Esophagus (tissue), 2 donors: ENCODE measurements around the gene COMMD7. TPM values are rescaled to one million over a fixed set of nuclear protein-coding genes. Genes with fewer than 3 reads are reported as not detected.
A peak's percentile ranks its signal among the peaks of the same experiment; 100 is the strongest.

Source experiments
- H3K27ac ChIP-seq, 2 donors: one replicate each; pipeline ENCODE4 v1.5.1; 2013; ENCODE audit warnings: low read depth in 2 of 2, mild to moderate bottlenecking in 2 of 2, inconsistent platforms in 1 of 2, low read length in 1 of 2, moderate library complexity in 1 of 2
- H3K27me3 ChIP-seq, 2 donors: one replicate each; pipeline ENCODE4 v1.6.1; 2013; ENCODE audit warnings: low read length in 2 of 2, control low read depth in 1 of 2, mild to moderate bottlenecking in 1 of 2; ENCODE audit not compliant: insufficient read depth in 2 of 2, control insufficient read depth in 1 of 2
- H3K36me3 ChIP-seq, 2 donors: one replicate each; pipeline ENCODE4 v1.6.1; 2013; ENCODE audit warnings: low read length in 1 of 2; ENCODE audit not compliant: control insufficient read depth in 2 of 2, insufficient read depth in 2 of 2
- H3K4me1 ChIP-seq, 2 donors: one replicate each; pipeline ENCODE4 v1.6.1; 2013; ENCODE audit warnings: low read length in 1 of 2; ENCODE audit not compliant: control insufficient read depth in 2 of 2, insufficient read depth in 2 of 2
- H3K4me3 ChIP-seq, 2 donors: one replicate each; pipeline ENCODE4 v1.5.1; 2013; ENCODE audit warnings: low read length in 2 of 2, mild to moderate bottlenecking in 2 of 2, low read depth in 1 of 2, moderate library complexity in 1 of 2
- H3K9me3 ChIP-seq, 2 donors: one replicate each; pipeline ENCODE4 v1.6.1; 2013; ENCODE audit warnings: mild to moderate bottlenecking in 2 of 2, low read depth in 1 of 2, low read length in 1 of 2, moderate library complexity in 1 of 2; ENCODE audit not compliant: control insufficient read depth in 2 of 2, insufficient read depth in 1 of 2
- WGBS, 2 donors: extraction: QIAGEN DNeasy Blood & Tissue Kit; methylation state at CpG; one replicate each; pipeline ENCODE4 v1.1.7; 2013; 5-methylcytosine and 5-hydroxymethylcytosine counted together
- polyA plus RNA-seq, 2 donors: library from polyadenylated mRNA; stranded (reverse); fragments of 200-250 nt; gene quantifications; one replicate each; pipeline ENCODE4 v1.2.3, GENCODE V29; 2013
- donor health status: healthy with polysubstance abuse.
- donor health status: Bipolar disorder and iron deficiency.

Gene COMMD7
- polyA plus RNA-seq = 10 to 100 TPM; 13.0 to 20.9 TPM

GRCh38 chr20:32743237-32744112, at the start of gene COMMD7:
Gene COMMD7 (minus strand): TSS chr20:32743467. CDS start chr20:32743391, 76 bp downstream.
- H3K27ac ChIP-seq = peak within 1 kb of the TSS; percentile 81 to 83
- peak within 1 kb of the TSS; percentile 70 to 84 for H3K4me3 ChIP-seq
- peaks cover 0 to 5% of the 10 kb centered on the region in 2 donors for H3K4me1 ChIP-seq
- H3K27me3 ChIP-seq = no peaks in the 10 kb centered on the region
- H3K36me3 ChIP-seq = no peaks in the 10 kb centered on the region
- no peaks in the 10 kb centered on the region for H3K9me3 ChIP-seq
- 1% methylated on average over 61 to 64 of the region's 64 CpGs for WGBS, 2 donors

DNA sequence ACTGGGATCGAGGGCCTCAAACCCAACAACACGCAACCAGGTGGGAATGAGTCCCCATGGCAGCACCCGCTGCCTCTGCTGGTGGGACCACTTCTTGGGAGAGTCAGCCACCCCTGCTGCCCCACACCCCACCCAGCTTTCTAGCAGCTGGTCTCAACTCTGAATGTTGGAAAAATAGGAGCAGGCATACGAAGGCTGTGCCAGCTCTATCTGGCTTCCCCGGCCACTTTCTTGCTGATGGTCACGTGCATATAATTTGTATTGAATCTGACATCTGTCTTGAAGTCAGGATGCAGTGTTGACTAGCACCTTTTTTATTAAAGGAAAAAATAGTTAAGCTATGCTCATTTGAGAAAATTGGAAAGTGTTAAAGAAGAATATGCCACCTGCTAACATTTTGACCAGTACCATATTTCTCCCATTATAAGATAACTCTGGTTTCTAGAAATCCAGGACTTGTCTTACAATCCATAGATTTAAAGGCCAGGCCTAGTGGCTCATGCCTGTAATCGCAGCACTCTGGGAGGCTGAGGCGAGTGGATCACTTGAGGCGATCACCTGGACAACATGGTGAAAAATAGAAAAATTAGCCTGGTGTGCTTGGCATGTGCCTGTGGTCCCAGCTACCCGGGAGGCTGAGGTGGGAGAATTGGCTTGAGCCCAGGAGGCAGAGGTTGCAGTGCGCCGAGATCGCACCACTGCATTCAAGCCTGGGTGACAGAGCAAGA, 49.6 kb upstream of the COMMD7 start:
- no peaks in the 10 kb centered on the region for H3K9me3 ChIP-seq
- H3K27me3 ChIP-seq = no peaks in the 10 kb centered on the region
- peaks cover 2 to 4% of the 10 kb centered on the region in 2 donors for H3K4me1 ChIP-seq
- H3K36me3 ChIP-seq = no peaks in the 10 kb centered on the region
- WGBS, 2 donors = 81 to 83% methylated on average over 13 of the region's 13 CpGs
- H3K27ac ChIP-seq = no peak overlapping the region
- H3K4me3 ChIP-seq = no peak overlapping the region

DNA sequence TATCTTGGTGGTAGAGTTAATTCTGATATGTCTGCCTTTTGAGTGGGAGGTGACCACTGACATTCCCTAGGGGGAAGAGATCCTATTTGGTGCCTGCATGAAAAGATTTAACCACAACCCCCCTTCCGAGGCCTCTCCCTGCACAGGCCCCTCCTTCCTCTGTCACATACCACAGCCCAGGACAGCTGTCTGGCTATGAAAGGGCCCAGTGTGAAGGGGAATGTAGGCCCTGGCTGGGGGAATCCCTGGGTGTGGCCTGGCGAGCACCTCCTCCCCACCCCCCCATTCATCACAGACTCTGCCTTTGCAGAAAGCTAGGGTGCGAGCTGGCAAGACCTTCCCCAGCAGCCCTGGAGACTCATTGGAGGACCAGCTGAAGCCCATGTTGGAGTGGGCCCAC, 49.0 kb upstream of the COMMD7 start:
- H3K4me1 ChIP-seq = peaks cover 2 to 4% of the 10 kb centered on the region in 2 donors
- no peaks in the 10 kb centered on the region for H3K36me3 ChIP-seq
- no peaks in the 10 kb centered on the region for H3K9me3 ChIP-seq
- no peaks in the 10 kb centered on the region for H3K27me3 ChIP-seq
- H3K27ac ChIP-seq = no peak overlapping the region
- 55% methylated on average over 3 of the region's 3 CpGs for WGBS, 2 donors
- no peak overlapping the region for H3K4me3 ChIP-seq

DNA sequence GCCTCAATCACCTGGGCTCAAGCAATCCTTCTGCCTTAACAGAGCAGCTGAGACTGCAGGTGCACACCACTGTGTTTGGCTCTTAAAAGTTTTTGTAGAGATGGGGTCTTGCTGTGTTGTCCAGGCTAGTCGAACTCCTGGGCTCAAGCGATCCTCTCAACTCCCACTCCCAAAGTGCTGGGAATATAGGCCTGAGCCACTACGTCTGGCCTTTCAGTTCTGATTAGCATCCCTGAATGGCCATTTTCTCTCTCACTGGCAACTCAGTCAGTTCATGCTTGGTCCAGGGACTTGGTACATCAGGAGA, 47.4 kb upstream of the COMMD7 start:
- Histone ChIP-seq H3K36me3 (no peaks in the 10 kb centered on the region), H3K4me3 (no peak overlapping the region), H3K4me1 (no peaks in the 10 kb centered on the region), H3K9me3 (no peaks in the 10 kb centered on the region), H3K27ac (no peak overlapping the region), H3K27me3 (no peaks in the 10 kb centered on the region)
- WGBS, 2 donors = 90 to 95% methylated on average over 3 of the region's 3 CpGs

DNA sequence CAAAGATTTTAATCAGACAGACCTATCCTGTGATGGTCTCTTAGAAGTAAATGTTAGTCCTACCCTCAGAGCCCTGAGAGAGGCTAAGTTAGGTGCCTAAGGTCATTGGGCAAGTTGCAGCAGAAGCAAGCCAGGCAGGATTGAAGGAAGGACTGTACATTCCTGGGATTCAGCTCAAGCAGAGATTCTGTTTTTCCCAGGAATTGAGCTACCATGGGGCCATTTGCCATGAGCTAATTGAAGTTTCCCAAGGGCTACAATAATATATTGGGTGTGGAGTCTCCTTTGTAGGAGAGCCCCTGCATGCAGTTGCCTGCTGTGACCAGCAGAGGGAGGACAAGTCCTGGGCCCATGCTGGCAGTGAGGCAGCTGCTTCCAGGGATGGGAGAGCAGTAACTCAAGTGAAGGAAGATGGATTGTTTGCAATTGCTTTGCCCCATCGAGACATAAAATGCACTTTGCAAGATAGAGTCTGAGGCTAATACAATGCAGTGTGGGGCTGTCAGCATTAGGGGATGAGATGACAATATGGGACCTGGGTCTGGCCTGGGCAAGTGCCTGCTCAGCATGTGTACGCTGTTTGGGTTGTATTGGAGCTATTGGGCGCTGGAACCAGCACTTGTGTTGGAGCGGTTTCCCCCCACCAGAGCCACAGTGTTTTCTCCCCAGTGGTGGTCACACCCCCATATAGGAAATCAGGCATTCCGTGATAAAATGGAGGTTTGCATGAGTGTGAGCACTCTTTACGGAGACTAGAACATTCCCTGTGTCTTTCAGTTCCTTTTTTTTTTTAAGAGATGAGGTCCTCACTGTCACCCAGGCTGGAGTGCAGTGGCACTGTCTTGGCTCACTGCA, 46.9 kb upstream of the COMMD7 start:
- no peaks in the 10 kb centered on the region for H3K9me3 ChIP-seq
- H3K27ac ChIP-seq = no peak overlapping the region
- no peaks in the 10 kb centered on the region for H3K27me3 ChIP-seq
- 69% methylated on average over 6 of the region's 6 CpGs for WGBS, 2 donors
- no peaks in the 10 kb centered on the region for H3K4me1 ChIP-seq
- H3K36me3 ChIP-seq = no peaks in the 10 kb centered on the region
- no peak overlapping the region for H3K4me3 ChIP-seq

DNA sequence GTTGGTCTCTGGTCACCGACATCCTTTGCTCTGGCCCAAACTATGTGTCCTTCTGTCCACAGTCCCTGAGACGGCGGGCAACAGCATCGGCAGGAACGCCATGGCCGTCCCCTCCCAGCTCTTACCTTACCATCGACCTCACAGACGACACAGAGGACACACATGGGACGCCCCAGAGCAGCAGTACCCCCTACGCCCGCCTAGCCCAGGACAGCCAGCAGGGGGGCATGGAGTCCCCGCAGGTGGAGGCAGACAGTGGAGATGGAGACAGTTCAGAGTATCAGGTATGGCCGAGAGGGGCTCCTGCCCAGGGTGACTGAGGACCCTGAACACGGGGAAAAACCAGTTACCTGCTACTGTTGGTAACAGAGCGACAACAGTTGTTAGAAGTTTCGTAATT, 43.9 kb upstream of the COMMD7 start:
- WGBS, 2 donors = 92 to 93% methylated on average over 16 of the region's 16 CpGs
- Histone ChIP-seq H3K36me3 (no peaks in the 10 kb centered on the region), H3K4me3 (no peak overlapping the region), H3K27ac (no peak overlapping the region), H3K27me3 (no peaks in the 10 kb centered on the region), H3K4me1 (no peaks in the 10 kb centered on the region), H3K9me3 (no peaks in the 10 kb centered on the region)

DNA sequence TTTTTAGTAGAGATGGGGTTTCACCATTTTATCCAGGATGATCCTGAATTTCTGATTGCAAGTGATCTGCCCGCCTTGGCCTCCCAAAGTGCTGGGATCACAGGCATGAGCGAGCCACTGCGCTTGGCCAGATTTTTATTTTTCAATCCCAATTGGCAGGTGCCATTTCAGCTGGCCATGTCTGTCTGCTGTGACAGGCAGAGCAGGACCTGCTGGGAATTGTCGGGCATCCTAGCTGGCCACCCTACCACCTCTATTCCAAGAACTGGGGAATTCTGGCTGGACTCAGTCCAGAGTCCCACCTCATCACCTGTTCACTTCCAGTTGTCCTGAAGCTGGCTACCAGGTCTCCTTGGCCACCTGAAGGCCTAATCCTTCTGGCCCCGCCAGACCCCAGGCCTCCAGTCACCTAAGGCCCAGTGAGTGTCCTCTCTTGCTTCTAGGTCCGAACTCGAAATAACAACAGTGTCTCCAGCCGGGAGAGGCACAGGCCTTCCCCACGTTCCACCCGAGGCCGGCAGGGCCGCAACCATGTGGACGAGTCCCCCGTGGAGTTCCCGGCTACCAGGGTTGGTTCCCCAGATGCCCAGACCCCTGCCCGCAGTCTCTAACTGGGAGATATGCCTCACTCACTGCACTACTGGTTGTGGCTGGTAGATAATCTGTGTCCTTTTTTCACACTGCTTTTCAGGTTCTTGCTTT, 42.9 kb upstream of the COMMD7 start:
- Histone ChIP-seq H3K4me3 (no peak overlapping the region), H3K9me3 (no peaks in the 10 kb centered on the region), H3K36me3 (no peaks in the 10 kb centered on the region), H3K4me1 (no peaks in the 10 kb centered on the region), H3K27ac (no peak overlapping the region), H3K27me3 (no peaks in the 10 kb centered on the region)
- WGBS, 2 donors = 94 to 96% methylated on average over 16 of the region's 16 CpGs

DNA sequence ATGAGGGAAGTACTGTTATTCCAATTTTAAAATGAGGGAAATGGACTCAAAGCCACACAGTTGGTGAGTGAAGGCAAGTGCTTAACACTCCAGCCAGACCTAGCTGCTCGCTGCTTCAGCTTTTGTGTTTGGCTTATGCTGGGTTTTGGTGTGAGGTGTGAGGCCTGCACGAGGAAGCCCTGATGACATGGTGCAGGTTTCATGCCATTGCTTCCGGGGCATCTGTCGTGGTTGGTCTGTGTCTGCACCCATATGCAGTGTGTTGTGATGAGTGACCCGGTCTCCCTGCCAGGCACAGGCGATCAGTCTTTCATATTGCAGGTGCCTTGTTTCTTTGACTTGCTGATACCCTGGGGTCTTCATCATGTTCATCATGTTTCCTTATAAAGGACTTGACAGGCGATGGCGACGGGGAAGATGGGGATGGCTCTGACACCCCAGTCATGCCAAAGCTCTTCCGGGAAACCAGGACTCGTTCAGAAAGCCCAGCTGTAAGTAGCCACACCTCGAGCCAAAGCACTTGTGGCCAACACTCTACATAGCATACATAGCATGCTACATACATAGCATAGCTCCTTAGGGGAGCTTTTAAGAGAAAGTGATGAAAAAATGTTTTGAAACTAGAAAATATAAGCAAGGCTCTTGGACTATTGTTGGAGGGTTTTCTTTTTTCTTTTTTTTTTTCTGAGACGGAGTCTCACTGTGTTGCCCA, 41.3 kb upstream of the COMMD7 start:
- Histone ChIP-seq H3K4me3 (no peak overlapping the region), H3K9me3 (no peaks in the 10 kb centered on the region), H3K36me3 (no peaks in the 10 kb centered on the region), H3K27ac (no peak overlapping the region), H3K27me3 (no peaks in the 10 kb centered on the region), H3K4me1 (no peaks in the 10 kb centered on the region)
- 93 to 94% methylated on average over 13 of the region's 13 CpGs for WGBS, 2 donors
